GM23338 (cell line): ENCODE results near the gene PGAM5. TPM values are rescaled to one million over a fixed set of nuclear protein-coding genes. Genes with fewer than 3 reads are reported as not detected.

Experiments used
- ATAC-seq: fragments of 200-7000 bp; cut with Tn5 transposase; 3 replicates; pipeline ENCODE4 v1.9.1; 2020
- DNase-seq: peaks from one replicate; pipeline ENCODE4 v3.0.0-alpha.2; 2015; ENCODE audit warnings: low spot score
- H2AFZ ChIP-seq: fragments of 200-600 bp; sonication (generic); 2 replicates; pipeline ENCODE4 v1.8.0; 2016; ENCODE audit warnings: antibody characterized with exemption, mild to moderate bottlenecking, moderate library complexity
- H3F3A ChIP-seq: fragments of 200-600 bp; sonication (generic); replicated peaks from 2 replicates; pipeline ENCODE4 v1.8.0; 2017; ENCODE audit warnings: antibody characterized with exemption, mixed run types, low read depth
- H3K27ac ChIP-seq: fragments of 200-600 bp; sonication (generic); 2 replicates; pipeline ENCODE4 v1.6.1; 2016; ENCODE audit warnings: low read depth
- H3K27me3 ChIP-seq: fragments of 200-600 bp; sonication (generic); 2 replicates; pipeline ENCODE4 v1.8.0; 2016; ENCODE audit warnings: mild to moderate bottlenecking, mixed run types, moderate library complexity; ENCODE audit not compliant: insufficient read depth
- H3K36me3 ChIP-seq: fragments of 200-600 bp; sonication (generic); 2 replicates; pipeline ENCODE4 v1.8.0; 2016; ENCODE audit warnings: mild to moderate bottlenecking; ENCODE audit not compliant: insufficient read depth
- H3K4me1 ChIP-seq: fragments of 200-600 bp; sonication (generic); 2 replicates; pipeline ENCODE4 v1.8.0; 2016; ENCODE audit warnings: mild to moderate bottlenecking, moderate library complexity; ENCODE audit not compliant: insufficient read depth
- H3K4me2 ChIP-seq: fragments of 200-600 bp; sonication (generic); 2 replicates; pipeline ENCODE4 v1.7.1; 2017; ENCODE audit warnings: mixed run types
- H3K4me3 ChIP-seq: fragments of 200-600 bp; sonication (generic); 2 replicates; pipeline ENCODE4 v1.6.1; 2016; ENCODE audit warnings: mixed run types
- H3K79me2 ChIP-seq: fragments of 200-600 bp; sonication (generic); replicated peaks from 2 replicates; pipeline ENCODE4 v1.8.0; 2017; ENCODE audit warnings: mild to moderate bottlenecking; ENCODE audit not compliant: insufficient read depth
- H3K9me2 ChIP-seq: fragments of 200-600 bp; sonication (generic); 2 replicates; pipeline ENCODE4 v1.8.0; 2017; ENCODE audit not compliant: insufficient read depth
- H4K20me1 ChIP-seq: fragments of 200-600 bp; sonication (generic); replicated peaks from 2 replicates; pipeline ENCODE4 v1.8.0; 2017; ENCODE audit warnings: mild to moderate bottlenecking; ENCODE audit not compliant: insufficient read depth
- H3K27ac Mint-ChIP-seq: 2 replicates; pipeline ENCODE4 v1.8.0; 2020; ENCODE audit warnings: inconsistent platforms, mild to moderate bottlenecking, moderate library complexity, mixed read lengths
- H3K27me3 Mint-ChIP-seq: 3 replicates; pipeline ENCODE4 v1.8.0; 2022; ENCODE audit warnings: low read depth, mild to moderate bottlenecking, moderate library complexity, mixed read lengths, inconsistent platforms; ENCODE audit not compliant: insufficient read depth, poor library complexity
- H3K36me3 Mint-ChIP-seq: 3 replicates; pipeline ENCODE4 v1.8.0; 2021; ENCODE audit warnings: low read depth, mild to moderate bottlenecking, inconsistent platforms, moderate library complexity, mixed read lengths
- H3K4me1 Mint-ChIP-seq: 3 replicates; pipeline ENCODE4 v1.8.0; 2020; ENCODE audit warnings: mild to moderate bottlenecking, inconsistent platforms, mixed read lengths
- H3K4me3 Mint-ChIP-seq: 3 replicates; pipeline ENCODE4 v1.8.0; 2021; ENCODE audit warnings: moderate library complexity, mild to moderate bottlenecking, inconsistent platforms, mixed read lengths
- H3K9me3 Mint-ChIP-seq: 3 replicates; pipeline ENCODE4 v1.8.0; 2020; ENCODE audit warnings: moderate library complexity, mild to moderate bottlenecking, inconsistent platforms, mixed read lengths
- CREB1 ChIP-seq: fragments of 250-450 bp; sonication (Bioruptor Pico); IDR thresholded peaks from 2 replicates; pipeline ENCODE4 v1.5.0; 2020; ENCODE audit warnings: low read depth, mild to moderate bottlenecking, moderate library complexity
- CTCF ChIP-seq, 2 experiments: fragments of 200-600 bp in 1 of 2; sonication (generic) in 1 of 2; conservative IDR thresholded peaks; 2 replicates each; pipeline versions ENCODE4 v1.5.1 to v1.6.1; 2016 to 2017; ENCODE audit warnings: antibody characterized with exemption in 2 of 2, low read depth in 2 of 2, mild to moderate bottlenecking in 2 of 2, moderate library complexity in 1 of 2
- REST ChIP-seq: IDR thresholded peaks from one replicate; pipeline ENCODE4 v1.6.1; 2018; ENCODE audit warnings: antibody characterized with exemption; ENCODE audit not compliant: unreplicated experiment
- STAT1 ChIP-seq: IDR thresholded peaks from one replicate; pipeline ENCODE4 v1.6.1; 2016; ENCODE audit warnings: antibody characterized with exemption; ENCODE audit not compliant: unreplicated experiment
- ZNF114 ChIP-seq: fragments of 250-450 bp; sonication (Bioruptor Pico); IDR thresholded peaks from 2 replicates; pipeline ENCODE4 v1.5.0; 2020; ENCODE audit warnings: mild to moderate bottlenecking, moderate library complexity
- ZNF331 ChIP-seq: fragments of 250-450 bp; sonication (Bioruptor Pico); IDR thresholded peaks from 2 replicates; pipeline ENCODE4 v1.5.0; 2020; ENCODE audit warnings: low read depth, mild to moderate bottlenecking, moderate library complexity
- ZNF462 ChIP-seq: fragments of 250-450 bp; sonication (Bioruptor Pico); IDR thresholded peaks from 2 replicates; pipeline ENCODE4 v1.5.0; 2020; ENCODE audit warnings: mild to moderate bottlenecking, moderate library complexity
- polyA plus RNA-seq: library from polyadenylated mRNA; unstranded; fragments of >200 nt; fragmentation: Nextera tagmentation; extraction: Ambion mirVana; gene quantifications from 2 replicates; pipeline ENCODE4 v1.2.1, GENCODE V29; 2016
- total RNA-seq: library from RNA; depleted of rRNA; stranded (reverse); fragments of >200 nt; shearing (Covaris generic); gene quantifications from 2 replicates; pipeline ENCODE4 v1.2.3, GENCODE V29; 2014
- TF ChIP-seq, protein P1 (sequence below): IDR thresholded peaks from 2 replicates; pipeline ENCODE4 v1.6.1; 2016; ENCODE audit warnings: antibody characterized with exemption

The PGAM5 gene
- total and polyA plus RNA-seq, 2 experiments from 2014 or later: 31.1 to 108 TPM

GRCh38 chr12:132719954-132720324, 9.3 kb downstream of the PGAM5 start:
- Mint-ChIP-seq H3K27me3 (peaks cover 14% of the 10 kb centered on the region), H3K4me1 (no peaks in the 10 kb centered on the region), H3K4me3 (no peak overlapping the region), H3K27ac (no peak overlapping the region), H3K9me3 (no peaks in the 10 kb centered on the region), H3K36me3 (peaks cover 81% of the 10 kb centered on the region)
- Histone ChIP-seq H3K79me2 (peaks cover 8% of the 10 kb centered on the region), H3K36me3 (peaks cover 7% of the 10 kb centered on the region; the same call in 1 of the 2 replicates), H3K9me2 (no peaks in the 10 kb centered on the region), H3K27ac (no peak overlapping the region), H2AFZ (no peak overlapping the region), H3K4me3 (no peak overlapping the region), H3K4me2 (no peak overlapping the region), H4K20me1 (peaks cover 5% of the 10 kb centered on the region), H3K27me3 (no peaks in the 10 kb centered on the region), H3F3A (peaks cover 31% of the 10 kb centered on the region), H3K4me1 (no peaks in the 10 kb centered on the region)
- no peak for DNase-seq
- no peak for ATAC-seq
- no peak for TF ChIP-seq REST
- no peak for TF ChIP-seq STAT1
- TF ChIP-seq CREB1 (CRISPR knock-in tag): no peak
- no peak for TF ChIP-seq ZNF331 (CRISPR knock-in tag)
- no peak for TF ChIP-seq ZNF462 (CRISPR knock-in tag)
- TF ChIP-seq, protein P1, sequence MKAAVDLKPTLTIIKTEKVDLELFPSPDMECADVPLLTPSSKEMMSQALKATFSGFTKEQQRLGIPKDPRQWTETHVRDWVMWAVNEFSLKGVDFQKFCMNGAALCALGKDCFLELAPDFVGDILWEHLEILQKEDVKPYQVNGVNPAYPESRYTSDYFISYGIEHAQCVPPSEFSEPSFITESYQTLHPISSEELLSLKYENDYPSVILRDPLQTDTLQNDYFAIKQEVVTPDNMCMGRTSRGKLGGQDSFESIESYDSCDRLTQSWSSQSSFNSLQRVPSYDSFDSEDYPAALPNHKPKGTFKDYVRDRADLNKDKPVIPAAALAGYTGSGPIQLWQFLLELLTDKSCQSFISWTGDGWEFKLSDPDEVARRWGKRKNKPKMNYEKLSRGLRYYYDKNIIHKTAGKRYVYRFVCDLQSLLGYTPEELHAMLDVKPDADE: no peak
- TF ChIP-seq ZNF114 (CRISPR knock-in tag): no peak
- no peak for TF ChIP-seq CTCF (conservative IDR thresholded peaks at IDR 0.05; ENCODE audit: low read depth in 2 of 2)
